Measurements from ENCODE around the gene FAM53A.

The FAM53A gene, protein sequence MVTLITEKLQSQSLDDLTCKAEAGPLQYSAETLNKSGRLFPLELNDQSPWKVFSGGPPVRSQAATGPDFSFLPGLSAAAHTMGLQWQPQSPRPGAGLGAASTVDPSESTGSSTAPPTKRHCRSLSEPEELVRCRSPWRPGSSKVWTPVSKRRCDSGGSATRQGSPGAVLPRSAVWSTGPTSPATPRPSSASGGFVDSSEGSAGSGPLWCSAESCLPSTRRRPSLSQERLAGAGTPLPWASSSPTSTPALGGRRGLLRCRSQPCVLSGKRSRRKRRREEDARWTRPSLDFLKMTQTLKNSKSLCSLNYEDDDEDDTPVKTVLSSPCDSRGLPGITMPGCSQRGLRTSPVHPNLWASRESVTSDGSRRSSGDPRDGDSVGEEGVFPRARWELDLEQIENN

GRCh38 chr4:1683736-1684505 lies at the start of gene FAM53A:
TSS of gene FAM53A (minus strand) at chr4:1684313. CDS start at chr4:1668741, 15,572 bp downstream.
- DNase-seq, result peak; percentile 41

DNA sequence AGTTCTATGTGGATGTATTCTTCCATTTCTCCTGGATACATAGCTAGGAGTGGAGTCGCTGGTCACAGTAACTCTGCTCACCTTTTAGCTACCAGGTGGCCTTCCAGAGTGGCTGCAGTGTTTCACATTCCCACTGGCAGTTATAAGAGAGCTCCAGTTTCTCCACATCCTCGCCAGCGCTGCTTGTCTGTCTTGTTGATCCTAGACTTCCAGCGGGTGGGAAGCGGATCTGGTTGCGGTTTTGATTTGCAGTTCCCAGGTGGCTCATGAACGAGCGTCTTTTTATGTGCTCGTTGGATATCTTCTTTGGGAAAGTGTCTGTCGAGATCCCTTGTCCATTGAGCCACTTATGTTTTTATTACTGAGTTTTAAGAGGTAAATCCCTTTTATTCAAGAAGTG lies 48.8 kb upstream of the FAM53A start:
- no peak for DNase-seq

- DNase-seq, result no peak
Measured at GRCh38 chr4:1731180-1731579, 47.1 kb upstream of the FAM53A start.

DNA sequence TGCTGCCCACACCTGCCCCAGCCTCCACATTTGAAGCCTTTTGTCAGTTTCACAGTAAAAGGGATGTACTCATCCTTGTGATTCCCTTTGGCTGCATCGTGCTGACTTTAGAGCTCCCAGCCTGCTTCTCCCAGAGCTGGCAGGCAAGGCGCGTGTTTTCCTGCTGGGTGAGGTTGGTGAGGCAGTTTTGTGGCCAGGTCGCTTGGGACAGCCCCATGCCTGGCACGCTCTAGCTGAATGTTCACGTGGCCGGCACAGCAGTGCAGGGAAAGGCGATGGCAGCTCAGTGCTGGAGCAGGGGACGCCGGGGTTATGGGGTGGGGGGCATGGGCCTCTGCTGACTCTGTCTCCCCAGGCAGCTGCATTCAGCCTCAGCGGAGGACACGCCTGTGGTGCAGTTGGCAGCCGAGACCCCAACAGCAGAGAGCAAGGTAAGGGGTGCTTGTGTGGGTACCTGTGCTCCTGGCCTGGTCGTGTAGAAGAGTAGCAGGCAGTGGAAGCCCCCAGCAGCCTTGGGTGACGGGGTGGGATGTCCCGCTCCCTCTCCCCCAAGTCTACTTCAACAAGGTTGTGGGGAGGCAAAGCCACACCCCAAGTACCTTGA lies 46.5 kb upstream of the FAM53A start:
- DNase-seq, result no peak

- no peak for DNase-seq
Measured at GRCh38 chr4:1728061-1728980, 44.2 kb upstream of the FAM53A start.

DNA sequence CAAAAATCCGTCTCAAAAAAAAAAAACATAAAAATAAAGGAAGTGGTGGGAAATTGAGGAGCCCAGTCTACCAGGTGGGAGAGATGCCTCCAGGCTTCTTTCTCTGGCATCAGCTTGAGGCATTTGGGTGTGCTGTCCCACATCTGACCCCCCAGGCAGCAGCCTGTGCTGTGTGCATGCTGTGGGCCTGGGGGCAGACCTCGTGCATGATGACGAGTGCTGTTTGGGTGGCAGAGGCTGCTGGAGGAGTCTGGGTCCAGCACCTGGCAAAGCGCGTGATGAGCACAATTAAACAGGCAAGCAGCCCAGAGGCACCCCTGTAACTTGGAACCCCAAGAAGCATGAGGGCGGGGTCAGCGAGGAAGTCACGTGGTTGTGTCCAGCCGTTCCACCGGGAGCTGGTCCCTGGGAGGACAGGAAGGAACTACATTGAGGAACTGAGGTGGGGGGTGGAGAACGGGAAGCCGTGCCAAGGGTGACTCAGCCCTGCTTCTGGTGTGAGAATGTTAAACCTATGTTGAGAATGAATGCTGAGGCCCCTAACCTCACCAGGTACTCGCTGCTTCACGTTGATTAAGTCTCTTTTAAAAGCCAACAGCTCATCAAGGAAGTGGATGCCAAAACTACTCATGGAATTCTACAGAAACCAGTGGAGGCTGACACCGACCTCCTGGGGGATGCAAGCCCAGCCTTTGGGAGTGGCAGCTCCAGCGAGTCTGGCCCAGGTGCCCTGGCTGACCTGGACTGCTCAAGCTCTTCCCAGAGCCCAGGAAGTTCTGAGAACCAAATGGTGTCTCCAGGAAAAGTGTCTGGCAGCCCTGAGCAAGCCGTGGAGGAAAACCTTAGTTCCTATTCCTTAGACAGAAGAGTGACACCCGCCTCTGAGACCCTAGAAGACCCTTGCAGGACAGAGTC lies 43.3 kb upstream of the FAM53A start:
- DNase-seq, result no peak

DNA sequence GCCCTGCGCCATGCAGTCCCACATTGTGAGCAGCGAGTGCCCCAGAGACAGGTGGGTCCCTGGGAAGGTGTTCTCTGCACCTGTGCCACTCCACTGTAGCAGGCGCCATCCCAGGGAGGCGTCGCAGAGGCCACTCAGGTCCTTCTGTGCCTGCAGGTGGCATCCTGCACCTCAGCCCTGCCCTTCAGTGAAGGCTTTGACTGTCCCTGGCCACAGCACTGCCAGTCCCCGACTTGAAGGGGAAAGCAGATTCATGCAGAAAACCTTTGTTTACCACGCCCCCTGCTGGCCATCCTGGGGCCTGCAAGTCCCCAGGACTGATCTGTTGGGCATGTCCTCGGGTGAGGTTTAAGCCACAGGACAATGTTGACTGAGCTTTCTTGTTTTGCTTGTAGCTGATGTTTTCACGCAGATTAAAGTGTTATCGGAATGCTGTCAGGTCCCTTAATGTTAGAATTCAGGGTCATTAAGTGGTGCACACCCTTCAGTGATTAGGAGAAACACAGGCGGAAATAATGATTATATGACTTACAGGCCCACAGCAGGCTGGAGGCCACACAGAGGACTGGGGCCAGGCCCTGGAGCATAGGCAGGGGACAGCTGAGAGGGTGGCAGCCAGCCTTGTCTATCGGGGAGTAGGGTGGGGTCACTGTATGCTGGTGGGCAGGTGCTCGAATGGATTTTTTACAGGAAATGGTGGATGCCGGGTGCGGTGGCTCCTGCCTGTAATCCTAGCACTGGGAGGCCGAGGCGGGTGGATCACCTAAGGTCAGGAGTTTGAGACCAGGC lies 42.2 kb upstream of the FAM53A start:
- peak; percentile 15 for DNase-seq

GRCh38 chr4:1725521-1725920 lies 41.4 kb upstream of the FAM53A start:
- DNase-seq, result no peak

DNA sequence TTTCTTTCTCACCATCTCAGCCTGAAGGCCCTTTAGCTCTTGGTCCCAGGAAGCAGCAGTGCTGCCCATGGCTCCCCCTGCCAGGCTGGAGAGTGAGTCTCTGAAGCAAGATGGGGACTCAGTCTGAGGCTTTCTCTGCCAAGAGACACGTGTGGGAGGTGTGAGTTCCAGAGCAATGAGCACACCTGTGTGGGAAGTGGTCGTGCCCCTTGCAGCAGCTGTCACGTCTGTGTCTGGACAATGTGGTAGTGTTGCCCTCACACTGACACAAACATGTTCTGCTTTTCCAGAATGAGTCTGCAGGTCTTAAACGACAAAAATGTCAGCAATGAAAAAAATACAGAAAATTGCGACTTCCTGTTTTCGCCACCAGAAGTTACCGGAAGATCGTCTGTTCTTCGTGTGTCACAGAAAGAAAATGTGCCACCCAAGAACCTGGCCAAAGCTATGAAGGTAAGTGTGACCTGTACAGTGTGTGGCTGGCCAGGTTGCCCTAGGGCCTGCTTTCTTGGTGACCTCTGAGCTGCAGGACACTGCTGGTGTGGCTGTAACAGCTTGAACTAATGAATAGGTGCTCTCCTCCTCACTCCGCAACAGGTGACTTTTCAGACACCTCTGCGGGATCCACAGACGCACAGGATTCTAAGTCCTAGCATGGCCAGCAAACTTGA lies 39.2 kb upstream of the FAM53A start:
- no peak for DNase-seq

- DNase-seq, result no peak
Measured at GRCh38 chr4:1722551-1723118, 38.5 kb upstream of the FAM53A start.

DNA sequence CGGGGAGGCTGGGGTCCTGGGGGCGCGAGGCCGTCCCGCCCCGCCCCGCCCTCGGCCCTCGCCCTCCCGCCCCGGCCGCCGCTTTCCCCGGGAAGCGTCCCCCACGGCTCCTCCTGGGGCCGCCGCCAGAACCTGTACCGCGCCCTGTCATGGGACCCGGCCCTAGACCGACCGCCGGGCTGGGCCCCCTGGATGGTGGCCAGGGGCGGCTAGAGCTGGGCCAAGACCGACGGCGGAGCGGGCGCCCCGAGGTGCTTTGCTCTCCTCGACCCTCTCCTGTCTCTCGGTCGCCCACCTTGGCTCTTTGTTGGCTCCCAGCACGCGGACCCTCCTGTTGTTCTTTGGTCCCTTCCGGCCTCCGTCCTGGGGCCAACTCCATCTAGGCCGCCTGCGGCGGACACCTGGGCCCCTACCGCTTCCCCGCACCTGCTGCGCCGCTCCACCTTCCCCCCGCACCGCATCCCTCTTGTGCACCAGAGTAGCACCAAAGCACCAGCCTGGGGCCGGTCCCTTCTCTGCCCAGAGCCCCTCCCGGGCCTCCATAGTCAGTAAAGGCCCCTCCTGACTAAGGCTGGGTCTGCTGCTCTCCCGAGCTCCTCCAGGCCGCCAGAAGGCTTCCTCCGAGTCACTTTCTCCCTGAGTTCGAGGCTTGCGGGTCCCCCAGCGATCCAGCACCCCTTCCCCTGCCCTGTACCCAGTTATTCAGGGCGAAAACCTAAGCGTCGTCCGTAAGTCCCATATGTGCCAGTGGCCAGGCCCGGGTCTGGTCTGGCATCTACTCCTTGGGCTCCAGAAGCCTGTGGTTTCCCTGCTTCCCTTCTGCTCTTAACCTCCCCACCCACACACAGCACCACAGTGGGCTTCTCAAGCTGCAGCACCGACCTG lies 37.8 kb upstream of the FAM53A start:
- DNase-seq, result no peak

GRCh38 chr4:1721003-1721665 lies 37.0 kb upstream of the FAM53A start, which contains the start of the genes TACC3 and TMEM129:
TSS of gene TACC3 (plus strand) at chr4:1721521. CDS start at chr4:1723422, 1,901 bp downstream.
TSS of gene TMEM129 (minus strand) at chr4:1721323. CDS start at chr4:1720837, 486 bp downstream.
- peak; percentile 87 for DNase-seq

- DNase-seq, result no peak
Measured at GRCh38 chr4:1720163-1720983, 36.3 kb upstream of the FAM53A start.

DNA sequence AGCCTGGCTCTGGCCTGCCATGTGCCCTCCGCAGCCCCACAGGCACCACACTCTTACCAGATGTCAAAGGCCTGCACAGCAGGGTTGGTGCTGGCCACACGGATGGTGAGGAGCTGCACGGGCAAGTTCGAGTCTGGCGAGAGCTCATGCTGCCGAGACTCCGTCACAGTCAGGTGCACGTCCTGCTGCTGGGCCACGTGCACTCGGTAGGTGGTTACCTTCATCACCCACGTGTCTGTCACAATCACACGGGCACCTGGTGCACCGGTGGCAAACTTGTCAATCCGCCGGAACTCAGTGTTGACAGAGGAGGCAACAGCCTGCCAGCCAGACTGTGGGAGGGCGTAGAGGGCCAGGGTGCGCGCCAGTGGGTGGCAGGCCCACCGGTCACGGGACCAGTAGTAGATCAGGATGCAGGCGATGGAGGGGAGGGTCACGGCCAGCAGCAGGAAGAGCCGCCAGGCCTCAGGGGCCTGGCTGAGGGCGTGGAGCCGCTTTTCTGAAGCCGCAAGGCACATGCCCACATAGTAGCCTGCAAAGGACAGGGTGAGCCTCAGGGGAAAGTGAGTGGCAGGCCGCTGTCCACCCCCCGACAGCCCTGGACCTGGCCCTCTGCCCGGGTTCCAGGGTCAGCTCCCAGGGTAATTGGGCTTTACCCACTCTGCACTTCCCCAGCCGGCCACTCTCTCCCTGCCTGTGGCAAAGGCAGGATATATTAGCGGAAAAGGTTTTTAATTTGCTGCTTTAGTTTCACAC lies 34.2 kb upstream of the FAM53A start:
- no peak for DNase-seq

DNA sequence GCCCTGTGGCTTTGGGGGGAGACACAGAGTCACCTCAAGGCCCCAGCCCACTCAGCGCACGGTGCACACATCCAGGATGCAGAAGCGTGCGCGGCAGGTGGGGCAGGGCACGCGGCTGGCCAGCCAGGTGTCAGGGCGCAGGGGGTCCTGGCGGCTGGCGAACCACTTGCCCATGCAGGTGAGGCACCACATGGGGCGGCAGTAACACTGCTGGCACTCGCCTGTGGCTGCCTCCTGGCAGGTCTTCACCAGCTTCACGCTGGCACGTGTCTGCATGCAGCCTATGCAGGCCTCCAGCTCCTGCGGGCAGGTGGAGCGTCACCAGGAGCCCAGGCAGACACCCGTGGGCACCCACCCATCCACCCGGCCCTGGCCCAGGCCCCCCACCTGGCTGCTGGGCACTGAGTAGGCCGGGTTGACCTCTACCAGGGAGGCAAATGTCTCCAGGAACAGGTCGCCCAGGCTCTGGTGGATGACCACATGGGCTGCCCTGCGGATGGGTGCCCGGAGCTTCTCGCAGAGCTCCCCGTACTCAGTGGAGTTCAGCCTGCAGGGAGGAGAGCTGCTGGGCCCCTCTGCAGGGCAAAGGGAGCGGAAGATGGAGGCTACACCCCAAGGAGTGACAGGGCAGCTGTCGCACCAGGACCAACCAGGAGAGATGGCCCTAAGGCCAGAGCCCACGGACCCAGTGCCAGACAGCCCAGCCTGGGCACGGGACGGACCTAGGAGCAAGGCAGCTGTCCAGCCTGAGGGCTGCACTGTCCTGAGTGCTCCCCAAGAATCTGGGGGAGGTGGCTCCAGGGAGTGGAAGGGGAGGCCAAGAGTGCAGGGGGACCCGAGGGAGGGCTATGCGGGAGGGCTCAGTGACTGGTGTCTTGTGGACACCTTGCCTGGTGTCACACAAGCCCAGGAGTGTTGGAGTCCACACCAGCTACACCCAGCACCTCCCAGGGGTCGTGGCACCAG lies 33.3 kb upstream of the FAM53A start:
- no peak for DNase-seq
